Measurements from ENCODE around the gene HAO2.

DNA sequence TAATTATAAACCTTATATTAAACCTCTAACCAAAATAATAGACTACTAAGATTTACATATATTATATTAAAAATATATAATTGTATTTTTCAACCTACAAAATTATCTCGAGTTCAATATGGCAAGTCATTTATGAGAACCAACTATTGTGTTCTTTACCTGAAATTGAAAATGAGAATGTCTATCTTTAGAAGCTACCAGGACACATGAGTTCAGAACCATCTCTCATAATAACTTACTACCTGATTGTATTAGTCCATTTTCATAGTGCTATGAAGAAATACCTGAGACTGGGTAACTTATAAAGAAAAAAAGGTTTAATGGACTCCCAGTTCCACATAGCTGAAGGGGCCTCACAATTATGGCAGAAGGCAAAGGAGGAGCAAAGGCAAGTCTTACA lies 6.8 kb downstream of the HAO2 start:
- TF ChIP-seq, protein P1, sequence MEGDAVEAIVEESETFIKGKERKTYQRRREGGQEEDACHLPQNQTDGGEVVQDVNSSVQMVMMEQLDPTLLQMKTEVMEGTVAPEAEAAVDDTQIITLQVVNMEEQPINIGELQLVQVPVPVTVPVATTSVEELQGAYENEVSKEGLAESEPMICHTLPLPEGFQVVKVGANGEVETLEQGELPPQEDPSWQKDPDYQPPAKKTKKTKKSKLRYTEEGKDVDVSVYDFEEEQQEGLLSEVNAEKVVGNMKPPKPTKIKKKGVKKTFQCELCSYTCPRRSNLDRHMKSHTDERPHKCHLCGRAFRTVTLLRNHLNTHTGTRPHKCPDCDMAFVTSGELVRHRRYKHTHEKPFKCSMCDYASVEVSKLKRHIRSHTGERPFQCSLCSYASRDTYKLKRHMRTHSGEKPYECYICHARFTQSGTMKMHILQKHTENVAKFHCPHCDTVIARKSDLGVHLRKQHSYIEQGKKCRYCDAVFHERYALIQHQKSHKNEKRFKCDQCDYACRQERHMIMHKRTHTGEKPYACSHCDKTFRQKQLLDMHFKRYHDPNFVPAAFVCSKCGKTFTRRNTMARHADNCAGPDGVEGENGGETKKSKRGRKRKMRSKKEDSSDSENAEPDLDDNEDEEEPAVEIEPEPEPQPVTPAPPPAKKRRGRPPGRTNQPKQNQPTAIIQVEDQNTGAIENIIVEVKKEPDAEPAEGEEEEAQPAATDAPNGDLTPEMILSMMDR (IDR thresholded peaks at IDR 0.05 in 8 of 11, conservative IDR thresholded peaks at IDR 0.05 in 3 of 11) = no peak
- TF ChIP-seq POLR2AphosphoS5 (IDR thresholded peaks at IDR 0.05) (no peak), POLR2A (IDR thresholded peaks at IDR 0.05) (no peak)
